Activated T-helper 9 cell treated with anti-CD3 and anti-CD28 coated beads, Interleukin-2, amount 50 U/mL, for 16 hours (primary cell): Measurements from ENCODE around the gene USP20.

Experiments
- DNase-seq: peaks from one replicate; pipeline ENCODE4 v3.0.0-alpha.2; 2020; ENCODE audit warnings: low read depth

USP20 gene

GRCh38 chr9:129919841-129920240, 84.6 kb downstream of the USP20 start:
- DNase-seq = no peak

- no peak for DNase-seq
These were observed 86.6 kb downstream of the USP20 start for GRCh38 chr9:129921905-129922304.

DNA sequence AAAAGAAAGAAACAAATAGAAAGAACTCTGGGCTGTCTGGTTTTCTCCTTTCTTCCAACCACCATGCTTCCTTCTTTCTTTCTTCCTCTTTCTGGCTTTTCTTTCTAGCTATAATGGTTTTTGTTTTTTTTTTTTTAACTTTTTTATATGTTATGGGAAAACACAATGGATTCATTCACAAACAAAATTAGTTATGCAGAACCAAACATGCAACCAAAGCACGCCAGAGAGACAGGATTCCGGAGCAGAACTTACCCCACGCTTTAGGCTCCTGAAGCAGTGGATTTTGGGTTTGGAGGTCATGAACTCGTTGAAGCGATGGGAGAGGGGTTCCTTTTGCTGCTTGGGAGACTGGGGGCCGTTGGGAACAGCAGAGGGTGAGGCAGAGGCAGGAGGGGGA, 88.3 kb downstream of the USP20 start:
- no peak for DNase-seq

DNA sequence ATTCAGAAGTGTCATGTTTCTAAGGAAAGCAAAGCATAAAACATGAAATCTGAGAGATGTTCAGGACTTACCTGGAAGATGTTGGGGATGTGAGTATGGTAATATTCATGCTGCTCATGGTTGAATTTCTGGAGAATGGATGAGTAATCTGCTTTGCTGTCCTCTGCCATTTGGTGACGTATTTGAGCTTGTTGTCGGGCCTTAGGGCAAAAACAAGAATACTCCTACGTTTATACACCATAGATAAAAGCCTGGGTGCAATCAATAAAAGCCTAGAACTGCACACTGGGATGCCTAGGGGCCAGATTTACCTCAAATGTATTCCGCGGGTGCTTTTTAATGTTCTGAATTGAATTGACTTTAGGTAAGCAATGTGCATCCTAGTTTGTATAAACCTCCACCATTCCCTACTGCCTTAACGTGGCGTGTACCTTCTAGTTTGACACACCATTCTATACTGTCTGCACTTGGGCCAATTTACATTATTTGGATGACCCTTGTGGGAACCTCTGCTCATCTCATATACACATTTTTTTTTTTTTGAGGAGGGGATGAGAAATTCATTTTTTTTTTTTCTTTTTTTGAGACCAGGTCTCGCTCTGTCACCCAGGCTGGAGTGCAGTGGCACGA, 94.4 kb downstream of the USP20 start:
- no peak for DNase-seq

DNA sequence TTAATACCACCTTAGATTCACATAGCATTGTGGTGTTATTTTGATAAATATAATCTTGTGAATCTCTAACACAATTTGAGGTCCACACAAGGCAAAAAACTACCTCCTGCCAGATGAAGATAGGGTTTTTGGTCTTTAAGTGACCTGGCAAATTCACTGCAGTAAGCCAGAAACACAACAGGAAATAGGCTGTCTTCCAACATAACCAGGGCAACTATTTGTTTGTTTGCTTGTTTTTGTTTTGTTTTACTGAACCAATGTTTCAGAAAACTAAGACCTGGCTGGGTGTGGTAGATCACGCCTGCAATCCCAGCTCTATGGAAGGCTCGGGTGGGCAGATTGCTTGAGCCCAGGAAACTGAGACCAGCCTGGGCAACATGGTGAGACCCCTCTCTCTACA, 95.5 kb downstream of the USP20 start:
- no peak for DNase-seq
